HEK293 (cell line): Measurements from ENCODE around the gene MGME1.

Source experiments
- CTCF ChIP-seq: fragments of 450-650 bp; formaldehyde crosslinking; IDR thresholded peaks from 2 replicates; pipeline ENCODE4 v1.5.1; 2016; ENCODE audit warnings: missing biosample characterization, missing genetic modification characterization
- GLI4 ChIP-seq: fragments of 450-650 bp; formaldehyde crosslinking; IDR thresholded peaks from 2 replicates; pipeline ENCODE4 v1.5.1; 2016; ENCODE audit warnings: missing biosample characterization, missing genetic modification characterization
- REST ChIP-seq: fragments of 450-650 bp; formaldehyde crosslinking; IDR thresholded peaks from 2 replicates; pipeline ENCODE4 v1.5.1; 2016; ENCODE audit warnings: missing biosample characterization, missing genetic modification characterization
- ZBTB26 ChIP-seq: fragments of 450-650 bp; formaldehyde crosslinking; optimal IDR thresholded peaks from 2 replicates; pipeline ENCODE3; 2016; ENCODE audit warnings: missing biosample characterization, mild to moderate bottlenecking, missing genetic modification characterization
- ZNF747 ChIP-seq: fragments of 450-650 bp; formaldehyde crosslinking; IDR thresholded peaks from 2 replicates; pipeline ENCODE4 v1.5.1; 2016; ENCODE audit warnings: missing biosample characterization, missing genetic modification characterization

GRCh38 chr20:17938871-17939619, 29.8 kb upstream of the MGME1 start:
- no peak for TF ChIP-seq REST
- no peak for TF ChIP-seq GLI4 (tag by site-specific recombination)
- peak; percentile 60 for TF ChIP-seq CTCF
- TF ChIP-seq ZNF747 (tag by site-specific recombination), result no peak
- no peak for TF ChIP-seq ZBTB26 (tag by site-specific recombination)
